IMR-90 (cell line): ENCODE measurements around the gene ACOT7. TPM values are rescaled to one million over a fixed set of nuclear protein-coding genes. Genes with fewer than 3 reads are reported as not detected.

Experiments used
- ATAC-seq: fragments of 200-7000 bp; cut with Tn5 transposase; 2 replicates; pipeline ENCODE4 v1.9.1; 2020; ENCODE audit warnings: low read depth, mild to moderate bottlenecking, moderate library complexity
- BruUV-seq: library from RNA; stranded (reverse); fragments of 400-500 nt; replicated peaks from 2 replicates; lab custom pipeline; 2021; lab: Mats Ljungman, UMichigan
- CTCF ChIA-PET: fragments of 300-600 bp; formaldehyde crosslinking; extraction: SDS; loops from one replicate; lab custom pipeline; 2021; ENCODE audit warnings: antibody characterized with exemption; lab: Yijun Ruan, JAX
- POLR2A ChIA-PET: fragments of 300-600 bp; sonication (Branson Sonifier 250); formaldehyde crosslinking; loops from one replicate; lab custom pipeline; 2022; ENCODE audit warnings: antibody characterized with exemption; ENCODE audit not compliant: unreplicated experiment; lab: Charles Lee
- DNase-seq: peaks from one replicate; pipeline ENCODE4 v3.0.0; 2013
- H2AFZ ChIP-seq: replicated peaks from 2 replicates; pipeline ENCODE3; 2013; ENCODE audit warnings: low read length, mild to moderate bottlenecking; ENCODE audit not compliant: poor library complexity
- H2AK5ac ChIP-seq: 2 replicates; pipeline ENCODE4 v1.6.1; 2013; ENCODE audit warnings: low read depth, low read length, inconsistent platforms
- H2AK9ac ChIP-seq: replicated peaks from 2 replicates; pipeline ENCODE3; 2013; ENCODE audit warnings: mild to moderate bottlenecking, low read depth, low read length, moderate library complexity; ENCODE audit not compliant: poor library complexity
- H2BK120ac ChIP-seq: 2 replicates; pipeline ENCODE4 v1.6.1; 2013; ENCODE audit warnings: low read depth, low read length, inconsistent platforms
- H2BK15ac ChIP-seq: 3 replicates; pipeline ENCODE4 v1.6.1; 2013; ENCODE audit warnings: low read depth, low read length, inconsistent platforms
- H2BK20ac ChIP-seq: 2 replicates; pipeline ENCODE4 v1.6.1; 2013; ENCODE audit warnings: low read depth, mild to moderate bottlenecking, inconsistent platforms, low read length, moderate library complexity
- H2BK5ac ChIP-seq: 2 replicates; pipeline ENCODE4 v1.6.1; 2013; ENCODE audit warnings: mild to moderate bottlenecking, low read depth, low read length, inconsistent platforms; ENCODE audit not compliant: poor library complexity, severe bottlenecking
- H3K14ac ChIP-seq: replicated peaks from 2 replicates; pipeline ENCODE4 v1.6.1; 2013; ENCODE audit warnings: low read depth, low read length, inconsistent platforms
- H3K18ac ChIP-seq: 2 replicates; pipeline ENCODE4 v1.6.1; 2013; ENCODE audit warnings: low read depth, low read length, control low read depth
- H3K23ac ChIP-seq: 2 replicates; pipeline ENCODE4 v1.6.1; 2013; ENCODE audit warnings: low read depth, low read length, inconsistent platforms
- H3K27ac ChIP-seq: 2 replicates; pipeline ENCODE4 v1.5.1; 2013; ENCODE audit warnings: mild to moderate bottlenecking, control low read depth, low read length; ENCODE audit not compliant: insufficient read depth
- H3K27me3 ChIP-seq: 2 replicates; pipeline ENCODE4 v1.6.1; 2013; ENCODE audit warnings: low read length; ENCODE audit not compliant: control insufficient read depth, insufficient read depth
- H3K36me3 ChIP-seq: 2 replicates; pipeline ENCODE4 v1.6.1; 2013; ENCODE audit warnings: low read length, mixed read lengths; ENCODE audit not compliant: control insufficient read depth, insufficient read depth
- H3K4ac ChIP-seq: 2 replicates; pipeline ENCODE4 v1.6.1; 2013; ENCODE audit warnings: low read depth, low read length, inconsistent platforms
- H3K4me1 ChIP-seq: 2 replicates; pipeline ENCODE4 v1.6.1; 2013; ENCODE audit warnings: low read length, mixed read lengths; ENCODE audit not compliant: control insufficient read depth, insufficient read depth
- H3K4me2 ChIP-seq: 2 replicates; pipeline ENCODE4 v1.6.1; 2013; ENCODE audit warnings: low read depth, mild to moderate bottlenecking, control low read depth, low read length, moderate library complexity
- H3K4me3 ChIP-seq: 2 replicates; pipeline ENCODE4 v1.5.1; 2013; ENCODE audit warnings: low read depth, mild to moderate bottlenecking, control low read depth, low read length, moderate library complexity; ENCODE audit not compliant: insufficient read depth
- H3K56ac ChIP-seq: 2 replicates; pipeline ENCODE4 v1.6.1; 2013; ENCODE audit warnings: low read length, inconsistent platforms; ENCODE audit not compliant: insufficient read depth; ENCODE audit errors: extremely low read depth
- H3K79me1 ChIP-seq, 2 experiments: 2 replicates each; pipeline ENCODE4 v1.6.1; 2013; ENCODE audit warnings: low read length in 2 of 2, inconsistent platforms in 1 of 2, low read depth in 1 of 2
- H3K9ac ChIP-seq: 2 replicates; pipeline ENCODE4 v1.6.1; 2013; ENCODE audit warnings: low read depth, low read length, control low read depth
- H3K9me1 ChIP-seq: 2 replicates; pipeline ENCODE4 v1.6.1; 2013; ENCODE audit warnings: low read length, inconsistent platforms; ENCODE audit not compliant: insufficient read depth
- H3K9me3 ChIP-seq: 2 replicates; pipeline ENCODE4 v1.6.1; 2013; ENCODE audit warnings: low read length; ENCODE audit not compliant: control insufficient read depth, insufficient read depth
- H4K20me1 ChIP-seq: 2 replicates; pipeline ENCODE4 v1.6.1; 2013; ENCODE audit warnings: low read length, inconsistent platforms; ENCODE audit not compliant: insufficient read depth
- H4K5ac ChIP-seq: 2 replicates; pipeline ENCODE4 v1.6.1; 2013; ENCODE audit warnings: mild to moderate bottlenecking, low read depth, low read length, control low read depth
- H4K8ac ChIP-seq, 2 experiments: 2 replicates each; pipeline ENCODE4 v1.6.1; 2013; ENCODE audit warnings: low read depth in 2 of 2, low read length in 2 of 2, control low read depth in 1 of 2, inconsistent platforms in 1 of 2
- H4K91ac ChIP-seq: 2 replicates; pipeline ENCODE4 v1.6.1; 2013; ENCODE audit warnings: low read depth, low read length, inconsistent platforms; ENCODE audit not compliant: insufficient read depth
- BHLHE40 ChIP-seq: fragments of 150-350 bp; IDR thresholded peaks from 2 replicates; pipeline ENCODE4 v1.6.1; 2016; ENCODE audit warnings: mild to moderate bottlenecking, low read depth, low read length
- CEBPB ChIP-seq: IDR thresholded peaks from 2 replicates; pipeline ENCODE4 v1.6.1; 2012; ENCODE audit warnings: low read depth, low read length, improper control_type of control experiment
- CHD1 ChIP-seq: IDR thresholded peaks from 2 replicates; pipeline ENCODE4 v1.6.1; 2012; ENCODE audit warnings: low read depth, low read length, improper control_type of control experiment
- CTCF ChIP-seq: conservative IDR thresholded peaks from 2 replicates; pipeline ENCODE4 v1.5.1; 2012; ENCODE audit warnings: mild to moderate bottlenecking, low read depth, low read length, improper control_type of control experiment
- ELK1 ChIP-seq: fragments of 150-350 bp; IDR thresholded peaks from 2 replicates; pipeline ENCODE4 v1.6.1; 2016; ENCODE audit warnings: low read depth, mild to moderate bottlenecking, low read length, moderate library complexity, borderline replicate concordance
- FOS ChIP-seq: fragments of 150-350 bp; IDR thresholded peaks from 2 replicates; pipeline ENCODE4 v1.6.1; 2016; ENCODE audit warnings: low read depth, low read length
- MAFK ChIP-seq: IDR thresholded peaks from 2 replicates; pipeline ENCODE4 v1.6.1; 2012; ENCODE audit warnings: low read depth, low read length, improper control_type of control experiment
- MAZ ChIP-seq: IDR thresholded peaks from 2 replicates; pipeline ENCODE4 v1.6.1; 2012; ENCODE audit warnings: low read depth, mild to moderate bottlenecking, low read length, improper control_type of control experiment, moderate library complexity, borderline replicate concordance
- MXI1 ChIP-seq: IDR thresholded peaks from 2 replicates; pipeline ENCODE4 v1.6.1; 2012; ENCODE audit warnings: low read depth, mild to moderate bottlenecking, low read length, moderate library complexity, borderline replicate concordance
- NFE2L2 ChIP-seq: fragments of 150-350 bp; IDR thresholded peaks from 2 replicates; pipeline ENCODE4 v1.6.1; 2016; ENCODE audit warnings: low read depth, mild to moderate bottlenecking, low read length
- POLR2A ChIP-seq: IDR thresholded peaks from 2 replicates; pipeline ENCODE4 v1.6.1; 2012; ENCODE audit warnings: mild to moderate bottlenecking, low read depth, low read length
- RAD21 ChIP-seq: IDR thresholded peaks from 2 replicates; pipeline ENCODE4 v1.6.1; 2012; ENCODE audit warnings: low read length, improper control_type of control experiment
- RCOR1 ChIP-seq: IDR thresholded peaks from 2 replicates; pipeline ENCODE4 v1.6.1; 2012; ENCODE audit warnings: mild to moderate bottlenecking, low read length, improper control_type of control experiment; ENCODE audit not compliant: insufficient replicate concordance
- RFX5 ChIP-seq: IDR thresholded peaks from 2 replicates; pipeline ENCODE4 v1.8.0; 2012; ENCODE audit warnings: low read depth, mild to moderate bottlenecking, low read length, moderate library complexity
- SMC3 ChIP-seq: fragments of 150-350 bp; IDR thresholded peaks from 2 replicates; pipeline ENCODE4 v1.6.1; 2016; ENCODE audit warnings: low read depth, mild to moderate bottlenecking, antibody characterized with exemption, low read length, moderate library complexity
- USF2 ChIP-seq: fragments of 150-350 bp; IDR thresholded peaks from 2 replicates; pipeline ENCODE4 v1.6.1; 2017; ENCODE audit warnings: mild to moderate bottlenecking, antibody characterized with exemption, low read length, low read depth
- WGBS, 2 experiments: methylation state at CpG; one replicate each; pipeline versions ENCODE4 v1.1.5 to v1.1.7; 2013; ENCODE audit warnings: missing lambda C conversion rate in 2 of 2; ENCODE audit not compliant: insufficient read length in 1 of 2; ENCODE audit errors: extremely low coverage in 2 of 2; 5-methylcytosine and 5-hydroxymethylcytosine counted together
- dilution Hi-C: fragments of 300-500 bp; cut with HindIII; formaldehyde crosslinking; loops from one replicate; pipeline ENCODE4 v1.14.3; 2018; ENCODE audit warnings: low sequenced_read_pairs; ENCODE audit not compliant: unreplicated experiment
- in situ Hi-C: fragments of 300-500 bp; cut with MboI; formaldehyde crosslinking; loops from 3 replicates; pipeline ENCODE4 v1.14.3; 2019; ENCODE audit warnings: low sequenced_read_pairs, inconsistent platforms, mixed read lengths
- intact Hi-C: fragments of 100-400 bp; cut with micrococcal nuclease; formaldehyde crosslinking; loops from 2 replicates; pipeline ENCODE4 v1.10.0; 2022
- polyA plus RNA-seq, 3 experiments: library from polyadenylated mRNA; depleted of rRNA; stranded (reverse); fragments of >200 nt; gene quantifications; 2 replicates each; pipeline ENCODE4 v1.2.3, GENCODE V29; 2012; ENCODE audit warnings: low replicate concordance in 1 of 3
- total RNA-seq: library from RNA; depleted of rRNA; stranded (reverse); fragments of >200 nt; gene quantifications from 2 replicates; pipeline ENCODE4 v1.2.3, GENCODE V29; 2012

Gene ACOT7
- total and polyA plus RNA-seq, 2 of the 4 experiments (the other 2 are of a cell fraction) = 51.6 to 242 TPM

- no peak overlapping the region for H3K4me2 ChIP-seq
- no peaks in the 10 kb centered on the region for H4K20me1 ChIP-seq
- no peak overlapping the region for H2BK15ac ChIP-seq
- ChIA-PET CTCF (no interaction called here), POLR2A (no interaction called here)
- no peaks in the 10 kb centered on the region for H3K4me1 ChIP-seq
- no peak overlapping the region for H3K27ac ChIP-seq
- no peak overlapping the region for H2AK5ac ChIP-seq
- in situ Hi-C loops (no loop called here), dilution Hi-C loops (no loop called here), intact Hi-C loops (no loop called here)
- no peak overlapping the region for H3K9ac ChIP-seq
- H3K4ac ChIP-seq = no peak overlapping the region
- DNase-seq (no peak), ATAC-seq (no peak)
- no peak overlapping the region for H2AFZ ChIP-seq
- H4K8ac ChIP-seq = no peak overlapping the region
- no peak overlapping the region for H2AK9ac ChIP-seq
- H3K23ac ChIP-seq = no peak overlapping the region
- H3K9me3 ChIP-seq = no peaks in the 10 kb centered on the region
- no peak overlapping the region for H2BK5ac ChIP-seq
- H3K14ac ChIP-seq = no peak overlapping the region
- no peak overlapping the region for H2BK120ac ChIP-seq
- no peak overlapping the region for H4K91ac ChIP-seq
- no peak overlapping the region for H2BK20ac ChIP-seq
- H3K9me1 ChIP-seq = no peaks in the 10 kb centered on the region; the same call in 1 of the 2 replicates
- WGBS, 2 experiments = 94% methylated on average over 6 of the region's 10 CpGs; no CpG with 5 or more reads in 1 of the 2 experiments
- peaks cover 3% of the 10 kb centered on the region; the same call in 1 of the 2 replicates for H3K36me3 ChIP-seq
- H3K27me3 ChIP-seq = no peaks in the 10 kb centered on the region
- H3K56ac ChIP-seq = no peak overlapping the region
- TF ChIP-seq CTCF (no peak), NFE2L2 (no peak), RAD21 (no peak), CHD1 (no peak), POLR2A (no peak), RCOR1 (no peak), RFX5 (no peak), USF2 (no peak), SMC3 (no peak), FOS (no peak), MAZ (no peak), ELK1 (no peak), BHLHE40 (no peak), MAFK (no peak), MXI1 (no peak), CEBPB (no peak)
- no TSS peak for BruUV-seq
- H3K4me3 ChIP-seq = no peak overlapping the region
- no peak overlapping the region for H4K5ac ChIP-seq
- H3K79me1 ChIP-seq = no peaks in the 10 kb centered on the region
- no peak overlapping the region for H3K18ac ChIP-seq
These were observed 71.4 kb downstream of the ACOT7 start for GRCh38 chr1:6322161-6322560.
